ENCODE data around the gene POLR3A. TPM values are rescaled to one million over a fixed set of nuclear protein-coding genes. Genes with fewer than 3 reads are reported as not detected.

The POLR3A gene
- total RNA-seq, 1 experiment from 2014 or later, result 97.2 TPM

DNA sequence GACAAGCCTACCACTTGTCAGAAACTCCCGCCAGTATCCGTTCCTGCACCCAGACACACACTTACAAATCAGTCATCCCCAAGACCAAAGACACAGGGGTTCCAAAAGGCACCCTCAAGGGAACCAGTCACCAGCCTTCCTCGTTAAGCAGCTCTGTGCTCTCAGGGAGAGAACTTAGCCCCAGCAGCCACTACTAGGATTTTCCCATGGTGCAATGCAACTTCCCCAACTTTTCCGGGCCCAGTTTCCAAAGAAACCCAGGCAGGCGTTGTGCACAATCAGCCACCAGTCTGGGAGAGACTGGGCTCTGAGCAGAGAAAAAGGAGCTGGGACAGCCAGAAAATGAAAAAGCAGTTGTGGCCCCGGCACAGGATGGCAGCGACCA, 103.9 kb downstream of the POLR3A start:
- peak overlapping the region; percentile 60 for H2AFZ ChIP-seq (ENCODE audit: low read length)
- peak overlapping the region; percentile 64 for H3K9ac ChIP-seq (ENCODE audit: low read length)
- H3F3A ChIP-seq (ENCODE audit: low read length, unreplicated experiment), result peaks cover under 1% of the 10 kb centered on the region
- peak overlapping the region; percentile 91 for H3K4me2 ChIP-seq (ENCODE audit: low read length)
- TF ChIP-seq EZH2phosphoT487 (IDR thresholded peaks at IDR 0.05; ENCODE audit: borderline replicate concordance, low read length) (no peak), EZH2 (IDR thresholded peaks at IDR 0.05; ENCODE audit: low read length, unreplicated experiment) (no peak)
- TF ChIP-seq, protein P1, sequence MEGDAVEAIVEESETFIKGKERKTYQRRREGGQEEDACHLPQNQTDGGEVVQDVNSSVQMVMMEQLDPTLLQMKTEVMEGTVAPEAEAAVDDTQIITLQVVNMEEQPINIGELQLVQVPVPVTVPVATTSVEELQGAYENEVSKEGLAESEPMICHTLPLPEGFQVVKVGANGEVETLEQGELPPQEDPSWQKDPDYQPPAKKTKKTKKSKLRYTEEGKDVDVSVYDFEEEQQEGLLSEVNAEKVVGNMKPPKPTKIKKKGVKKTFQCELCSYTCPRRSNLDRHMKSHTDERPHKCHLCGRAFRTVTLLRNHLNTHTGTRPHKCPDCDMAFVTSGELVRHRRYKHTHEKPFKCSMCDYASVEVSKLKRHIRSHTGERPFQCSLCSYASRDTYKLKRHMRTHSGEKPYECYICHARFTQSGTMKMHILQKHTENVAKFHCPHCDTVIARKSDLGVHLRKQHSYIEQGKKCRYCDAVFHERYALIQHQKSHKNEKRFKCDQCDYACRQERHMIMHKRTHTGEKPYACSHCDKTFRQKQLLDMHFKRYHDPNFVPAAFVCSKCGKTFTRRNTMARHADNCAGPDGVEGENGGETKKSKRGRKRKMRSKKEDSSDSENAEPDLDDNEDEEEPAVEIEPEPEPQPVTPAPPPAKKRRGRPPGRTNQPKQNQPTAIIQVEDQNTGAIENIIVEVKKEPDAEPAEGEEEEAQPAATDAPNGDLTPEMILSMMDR (conservative IDR thresholded peaks at IDR 0.05; ENCODE audit: low read depth, low read length), result no peak
- BruUV-seq (replicated peaks), result no TSS peak
- DNase-seq, result peak; percentile 80
- H4K20me1 ChIP-seq (ENCODE audit: low read length), result peaks cover 47% of the 10 kb centered on the region
- H3K27me3 ChIP-seq (ENCODE audit: low read length), result no peaks in the 10 kb centered on the region
- H3K79me2 ChIP-seq (ENCODE audit: low read length), result peaks cover 58% of the 10 kb centered on the region
- peaks cover 50% of the 10 kb centered on the region for H3K4me1 ChIP-seq (ENCODE audit: insufficient read depth, low read length)
- intact Hi-C loops (cut with micrococcal nuclease), result loop anchor here (1.0 to 10.0 kb wide), 2 partner anchors 18 to 761 kb away; no protein-coding TSS in a partner anchor
- ChIA-PET CTCF (interaction anchor here (1.0 to 2.6 kb wide), 4 partner anchors 14 to 104 kb away, joined by 4 to 11 read pairs (median 7); partner anchors contain the start of gene POLR3A), POLR2A (ENCODE audit: unreplicated experiment) (no interaction called here)
- no peaks in the 10 kb centered on the region for H3K9me3 ChIP-seq (ENCODE audit: low read length)
- H3K27ac ChIP-seq (ENCODE audit: low read length), result no peak overlapping the region
- peak; percentile 31 for ATAC-seq
- H3K4me3 ChIP-seq (ENCODE audit: low read length), result peak overlapping the region; percentile 74
- peaks cover 6% of the 10 kb centered on the region; the same call in 1 of the 2 replicates for H3K36me3 ChIP-seq (ENCODE audit: low read depth, low read length)
- H3K9me2 ChIP-seq (replicated peaks; ENCODE audit: low read length), result no peaks in the 10 kb centered on the region

- Histone ChIP-seq H3F3A (ENCODE audit: low read length, unreplicated experiment) (peaks cover 7% of the 10 kb centered on the region), H3K9me3 (ENCODE audit: low read length) (no peaks in the 10 kb centered on the region), H3K79me2 (ENCODE audit: low read length) (peaks cover 85% of the 10 kb centered on the region), H3K9me2 (replicated peaks; ENCODE audit: low read length) (no peaks in the 10 kb centered on the region), H3K4me1 (ENCODE audit: insufficient read depth, low read length) (peaks cover 64% of the 10 kb centered on the region), H3K27ac (ENCODE audit: low read length) (peak overlapping the region; percentile 7), H3K4me2 (ENCODE audit: low read length) (peak overlapping the region; percentile 35), H3K9ac (ENCODE audit: low read length) (no peak overlapping the region), H4K20me1 (ENCODE audit: low read length) (peaks cover 53% of the 10 kb centered on the region), H3K27me3 (ENCODE audit: low read length) (no peaks in the 10 kb centered on the region), H2AFZ (ENCODE audit: low read length) (no peak overlapping the region), H3K4me3 (ENCODE audit: low read length) (no peak overlapping the region), H3K36me3 (ENCODE audit: low read depth, low read length) (peaks cover 6% of the 10 kb centered on the region; the same call in 1 of the 2 replicates)
- no peak for ATAC-seq
- ChIA-PET CTCF (interaction anchor here (0.8 kb wide), 1 partner anchor 388 kb away, joined by 3 read pairs; no protein-coding TSS in a partner anchor), POLR2A (ENCODE audit: unreplicated experiment) (no interaction called here)
- TF ChIP-seq EZH2phosphoT487 (IDR thresholded peaks at IDR 0.05; ENCODE audit: borderline replicate concordance, low read length) (no peak), EZH2 (IDR thresholded peaks at IDR 0.05; ENCODE audit: low read length, unreplicated experiment) (no peak)
- TF ChIP-seq, protein P1 (conservative IDR thresholded peaks at IDR 0.05; ENCODE audit: low read depth, low read length), result no peak
- DNase-seq, result peak; percentile 87
- intact Hi-C loops (cut with micrococcal nuclease), result loop anchor here (10.0 kb wide), 1 partner anchor 758 kb away; no protein-coding TSS in a partner anchor
- no TSS peak for BruUV-seq (replicated peaks)
Measured at GRCh38 chr10:77922566-77923179, 106.6 kb downstream of the POLR3A start.

DNA sequence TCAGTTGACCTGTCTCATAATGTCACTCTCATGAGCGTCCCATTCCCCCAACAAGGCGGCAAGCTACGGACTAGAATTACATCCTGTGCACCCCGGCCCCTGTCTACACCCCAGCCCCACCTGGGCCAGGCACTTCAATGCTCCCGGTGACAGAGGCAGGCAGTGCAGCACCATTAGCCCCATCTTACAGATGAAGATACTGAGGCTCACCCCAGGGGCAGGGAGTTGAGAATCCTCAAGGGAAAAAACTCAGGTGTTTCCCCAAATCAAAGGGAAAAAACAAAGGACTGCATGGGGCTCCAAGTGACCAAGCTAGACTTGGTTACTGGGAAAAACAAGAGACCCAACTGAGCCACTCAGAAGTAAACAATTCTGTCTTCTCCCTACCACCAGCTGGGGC, 107.3 kb downstream of the POLR3A start:
- ATAC-seq (no peak), DNase-seq (no peak)
- no peak overlapping the region for H3K9ac ChIP-seq (ENCODE audit: low read length)
- peaks cover 91% of the 10 kb centered on the region for H3K79me2 ChIP-seq (ENCODE audit: low read length)
- BruUV-seq (replicated peaks), result no TSS peak
- H3K4me1 ChIP-seq (ENCODE audit: insufficient read depth, low read length), result peaks cover 61% of the 10 kb centered on the region
- POLR2A ChIA-PET (ENCODE audit: unreplicated experiment), result no interaction called here
- TF ChIP-seq, protein P1 (conservative IDR thresholded peaks at IDR 0.05; ENCODE audit: low read depth, low read length), result no peak
- no peak for TF ChIP-seq EZH2 (IDR thresholded peaks at IDR 0.05; ENCODE audit: low read length, unreplicated experiment)
- no peak for TF ChIP-seq EZH2phosphoT487 (IDR thresholded peaks at IDR 0.05; ENCODE audit: borderline replicate concordance, low read length)
- peak overlapping the region; percentile 35 for H3K4me2 ChIP-seq (ENCODE audit: low read length)
- no peaks in the 10 kb centered on the region for H3K9me3 ChIP-seq (ENCODE audit: low read length)
- H2AFZ ChIP-seq (ENCODE audit: low read length), result no peak overlapping the region
- intact Hi-C loops (cut with micrococcal nuclease), result loop anchor here (10.0 kb wide), 1 partner anchor 757 kb away; no protein-coding TSS in a partner anchor
- peaks cover 7% of the 10 kb centered on the region for H3F3A ChIP-seq (ENCODE audit: low read length, unreplicated experiment)
- H4K20me1 ChIP-seq (ENCODE audit: low read length), result peaks cover 53% of the 10 kb centered on the region
- CTCF ChIA-PET, result interaction anchor here (0.8 kb wide), 1 partner anchor 388 kb away, joined by 3 read pairs; no protein-coding TSS in a partner anchor
- H3K4me3 ChIP-seq (ENCODE audit: low read length), result no peak overlapping the region
- peaks cover 6% of the 10 kb centered on the region; the same call in 1 of the 2 replicates for H3K36me3 ChIP-seq (ENCODE audit: low read depth, low read length)
- no peaks in the 10 kb centered on the region for H3K9me2 ChIP-seq (replicated peaks; ENCODE audit: low read length)
- peak overlapping the region; percentile 7 for H3K27ac ChIP-seq (ENCODE audit: low read length)
- no peaks in the 10 kb centered on the region for H3K27me3 ChIP-seq (ENCODE audit: low read length)

Measured in PC-3 (cell line).